Measurements from ENCODE around the gene HNRNPAB. TPM values are rescaled to one million over a fixed set of nuclear protein-coding genes. Genes with fewer than 3 reads are reported as not detected.

The HNRNPAB gene
- total RNA-seq, 1 donor from 2014 or later = 118 TPM

DNA sequence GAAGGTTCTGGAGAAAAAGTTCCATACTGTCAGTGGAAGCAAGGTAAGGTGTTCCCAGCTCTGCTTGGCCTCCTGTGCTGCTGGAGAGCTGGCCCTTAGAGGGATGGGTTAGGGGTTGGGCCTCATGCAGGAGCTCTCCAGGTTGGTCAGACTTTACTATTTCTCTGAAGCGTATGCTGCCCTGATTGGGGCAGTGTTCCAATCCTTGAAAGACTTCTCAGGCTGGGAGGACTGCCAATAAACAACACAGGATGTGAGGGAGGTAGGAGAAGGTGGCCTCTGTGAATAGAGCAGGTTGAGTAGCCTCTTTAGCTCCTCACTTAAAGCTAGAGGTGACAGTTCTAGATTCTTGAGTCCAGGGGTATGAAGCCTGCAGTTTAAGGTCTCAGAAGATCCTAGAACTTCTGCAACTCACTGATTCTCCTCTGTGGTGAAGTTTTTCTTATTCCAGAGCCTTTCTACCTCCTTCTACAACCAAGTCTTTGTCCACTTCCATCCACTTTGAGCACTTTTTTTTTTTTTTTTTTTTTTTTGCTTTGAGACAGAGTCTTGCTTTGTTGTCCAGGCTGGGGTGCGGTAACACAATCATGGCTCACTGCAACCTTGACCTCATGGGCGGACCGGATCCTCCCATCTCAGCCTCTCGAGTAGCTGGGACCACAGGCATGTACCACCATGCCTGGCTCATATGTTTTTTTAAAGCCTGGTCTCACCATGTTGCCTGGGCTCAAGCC is 3.0 kb downstream of the HNRNPAB start:
- CTCF ChIA-PET = no interaction called here
- TF ChIP-seq, protein P1, sequence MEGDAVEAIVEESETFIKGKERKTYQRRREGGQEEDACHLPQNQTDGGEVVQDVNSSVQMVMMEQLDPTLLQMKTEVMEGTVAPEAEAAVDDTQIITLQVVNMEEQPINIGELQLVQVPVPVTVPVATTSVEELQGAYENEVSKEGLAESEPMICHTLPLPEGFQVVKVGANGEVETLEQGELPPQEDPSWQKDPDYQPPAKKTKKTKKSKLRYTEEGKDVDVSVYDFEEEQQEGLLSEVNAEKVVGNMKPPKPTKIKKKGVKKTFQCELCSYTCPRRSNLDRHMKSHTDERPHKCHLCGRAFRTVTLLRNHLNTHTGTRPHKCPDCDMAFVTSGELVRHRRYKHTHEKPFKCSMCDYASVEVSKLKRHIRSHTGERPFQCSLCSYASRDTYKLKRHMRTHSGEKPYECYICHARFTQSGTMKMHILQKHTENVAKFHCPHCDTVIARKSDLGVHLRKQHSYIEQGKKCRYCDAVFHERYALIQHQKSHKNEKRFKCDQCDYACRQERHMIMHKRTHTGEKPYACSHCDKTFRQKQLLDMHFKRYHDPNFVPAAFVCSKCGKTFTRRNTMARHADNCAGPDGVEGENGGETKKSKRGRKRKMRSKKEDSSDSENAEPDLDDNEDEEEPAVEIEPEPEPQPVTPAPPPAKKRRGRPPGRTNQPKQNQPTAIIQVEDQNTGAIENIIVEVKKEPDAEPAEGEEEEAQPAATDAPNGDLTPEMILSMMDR (IDR thresholded peaks at IDR 0.05) = no peak
- peak overlapping the region; percentile 77 for H3K4me3 Mint-ChIP-seq
- H3K4me1 Mint-ChIP-seq = peaks cover 28% of the 10 kb centered on the region
- no peaks in the 10 kb centered on the region for H3K9me3 Mint-ChIP-seq
- intact Hi-C loops (cut with micrococcal nuclease) = loop anchor here (10.0 kb wide), 1 partner anchor 417 kb away; the partner anchor contains the start of gene CLK4
- H3K27ac Mint-ChIP-seq = peak overlapping the region; percentile 75
- H3K36me3 Mint-ChIP-seq (ENCODE audit: low read depth) = peaks cover 70% of the 10 kb centered on the region
- H3K27me3 Mint-ChIP-seq = no peaks in the 10 kb centered on the region
- ATAC-seq (ENCODE audit: low read depth) (no peak), DNase-seq (no peak)
- POLR2A ChIA-PET = interaction anchor here (0.6 kb wide), 1 partner anchor 641 kb away, joined by 9 read pairs; no protein-coding TSS in a partner anchor

DNA sequence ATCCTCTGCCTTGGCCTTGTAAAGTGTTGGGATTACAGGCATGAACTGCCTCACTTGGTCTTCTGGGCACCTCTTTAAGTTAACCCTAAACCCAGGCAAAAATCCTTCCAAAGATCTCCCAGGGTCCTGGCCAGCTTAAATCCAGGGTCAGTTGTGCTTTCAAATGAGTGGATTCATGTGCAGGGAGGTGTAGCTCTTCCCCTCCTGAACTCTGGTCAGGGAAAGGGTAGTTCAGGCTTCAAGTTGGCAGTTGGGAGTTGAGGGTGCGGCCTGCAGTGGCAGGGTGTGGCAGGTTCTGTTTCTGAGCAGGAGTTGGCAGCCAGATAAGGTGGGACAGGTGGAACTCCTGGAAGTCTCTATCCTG is 3.6 kb downstream of the HNRNPAB start:
- no peak for ATAC-seq (ENCODE audit: low read depth)
- TF ChIP-seq, protein P1 (IDR thresholded peaks at IDR 0.05) = no peak

DNA sequence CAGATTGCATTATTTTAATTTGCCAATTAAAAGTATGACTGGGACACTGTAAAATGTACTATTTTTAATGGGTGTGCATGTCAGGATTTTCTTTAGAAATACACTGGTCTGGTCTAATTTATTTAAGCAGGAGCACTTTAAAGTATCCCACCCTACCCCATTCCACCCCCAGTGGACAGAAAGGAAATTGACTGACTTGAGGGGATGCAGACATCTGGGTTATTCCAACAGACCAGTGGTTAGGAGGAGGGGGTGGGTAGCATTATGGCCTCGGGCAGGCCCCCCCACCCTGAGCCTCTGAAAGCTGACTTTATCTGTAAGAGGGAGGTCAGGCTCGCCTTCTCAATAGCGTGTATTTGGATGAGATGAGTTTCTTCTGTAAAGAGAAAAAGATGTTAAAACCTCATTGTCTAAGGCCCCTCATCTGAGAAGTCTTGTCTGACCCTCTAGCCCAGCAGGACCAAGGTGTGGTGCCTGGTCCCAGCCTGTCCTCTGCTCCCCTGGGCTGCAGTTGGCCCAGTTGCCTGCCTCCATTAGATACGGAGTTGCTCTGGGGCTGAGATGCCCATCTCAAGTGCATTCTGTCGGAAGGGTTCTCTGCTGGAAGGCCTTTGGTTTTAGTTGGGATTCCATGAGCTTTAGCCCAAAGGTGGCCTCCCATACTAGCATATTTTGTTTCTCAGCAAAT is 4.4 kb downstream of the HNRNPAB start:
- no peaks in the 10 kb centered on the region for H3K9me3 Mint-ChIP-seq
- intact Hi-C loops (cut with micrococcal nuclease) = loop anchor here (10.0 kb wide), 1 partner anchor 416 kb away; the partner anchor contains the start of gene CLK4
- TF ChIP-seq, protein P1 (IDR thresholded peaks at IDR 0.05) = no peak
- DNase-seq (no peak), ATAC-seq (ENCODE audit: low read depth) (no peak)
- H3K4me3 Mint-ChIP-seq = no peak overlapping the region
- H3K27me3 Mint-ChIP-seq = no peaks in the 10 kb centered on the region
- peaks cover 28% of the 10 kb centered on the region for H3K4me1 Mint-ChIP-seq
- H3K36me3 Mint-ChIP-seq (ENCODE audit: low read depth) = peaks cover 83% of the 10 kb centered on the region
- POLR2A ChIA-PET = no interaction called here
- no peak overlapping the region for H3K27ac Mint-ChIP-seq
- CTCF ChIA-PET = no interaction called here

More for the DNA sequence above, 3.6 kb downstream of the HNRNPAB start:
- Mint-ChIP-seq H3K36me3 (ENCODE audit: low read depth) (peaks cover 75% of the 10 kb centered on the region), H3K4me3 (no peak overlapping the region), H3K27ac (peak overlapping the region; percentile 24), H3K4me1 (peaks cover 28% of the 10 kb centered on the region), H3K9me3 (no peaks in the 10 kb centered on the region), H3K27me3 (no peaks in the 10 kb centered on the region)
- POLR2A ChIA-PET = no interaction called here
- intact Hi-C loops (cut with micrococcal nuclease) = loop anchor here (10.0 kb wide), 1 partner anchor 417 kb away; the partner anchor contains the start of gene CLK4
- DNase-seq = no peak
- CTCF ChIA-PET = no interaction called here

DNA sequence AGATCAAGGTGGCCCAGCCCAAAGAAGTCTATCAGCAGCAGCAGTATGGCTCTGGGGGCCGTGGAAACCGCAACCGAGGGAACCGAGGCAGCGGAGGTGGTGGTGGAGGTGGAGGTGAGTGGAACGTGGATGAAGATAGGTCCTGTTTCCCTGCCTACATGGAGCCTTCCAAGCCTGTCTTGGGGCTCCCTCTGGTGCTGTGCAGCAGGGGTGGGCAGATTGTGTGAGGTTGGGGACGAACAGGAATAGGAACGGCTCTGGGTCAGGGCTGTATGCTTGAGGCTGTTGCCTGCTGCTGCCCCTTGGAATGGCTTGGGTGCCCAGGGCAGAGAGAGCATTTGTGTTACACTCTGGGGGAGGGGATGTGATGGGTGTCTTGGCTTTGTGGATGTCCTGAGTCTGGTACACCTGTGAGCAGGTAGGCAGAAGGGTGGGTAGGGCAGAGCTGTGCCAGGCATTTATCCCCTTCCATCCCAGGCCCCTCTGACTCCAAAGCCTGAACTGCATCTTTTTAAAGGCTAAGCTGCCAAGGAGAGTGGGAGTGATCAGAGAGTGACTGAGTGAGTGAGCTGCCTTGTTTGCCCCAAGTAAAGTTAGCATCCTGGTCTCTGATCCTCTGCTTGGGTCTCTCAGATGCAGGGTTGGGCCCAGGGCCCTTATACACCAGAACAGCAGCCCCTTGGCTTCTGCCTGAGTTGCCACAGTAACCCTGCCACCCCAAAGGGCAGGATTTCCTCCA is 5.2 kb downstream of the HNRNPAB start:
- Mint-ChIP-seq H3K4me1 (peaks cover 25% of the 10 kb centered on the region), H3K36me3 (ENCODE audit: low read depth) (peaks cover 88% of the 10 kb centered on the region), H3K27ac (peak overlapping the region; percentile 53), H3K27me3 (no peaks in the 10 kb centered on the region), H3K4me3 (no peak overlapping the region), H3K9me3 (no peaks in the 10 kb centered on the region)
- CTCF ChIA-PET = no interaction called here
- intact Hi-C loops (cut with micrococcal nuclease) = loop anchor here (10.0 kb wide), 1 partner anchor 415 kb away; the partner anchor contains the start of gene CLK4
- no peak for ATAC-seq (ENCODE audit: low read depth)
- no peak for DNase-seq
- TF ChIP-seq, protein P1 (IDR thresholded peaks at IDR 0.05) = no peak
- POLR2A ChIA-PET = no interaction called here

Data from activated B cell treated with CpG ODN at 0.5 μM for 24 hours (primary cell).